ENCODE data around the gene TEDC2. TPM values are rescaled to one million over a fixed set of nuclear protein-coding genes. Genes with fewer than 3 reads are reported as not detected.

The TEDC2 gene
- total and polyA plus RNA-seq, 2 of the 8 experiments (the other 6 are each of a cell fraction or from before 2014, with no cell fraction given): 54.6 to 55.6 TPM

- TF ChIP-seq TBP (IDR thresholded peaks at IDR 0.05; ENCODE audit: low read depth, low read length) (no peak), NRF1 (IDR thresholded peaks at IDR 0.05; ENCODE audit: low read depth, low read length) (no peak), EGR1 (IDR thresholded peaks at IDR 0.05; ENCODE audit: borderline replicate concordance, low read depth, low read length) (no peak), FOSL1 (IDR thresholded peaks at IDR 0.05; ENCODE audit: insufficient read depth, low read depth, low read length) (no peak), TEAD4 (IDR thresholded peaks at IDR 0.05; ENCODE audit: low read depth, low read length) (no peak), ATF3 (IDR thresholded peaks at IDR 0.05; ENCODE audit: insufficient read depth, low read depth, low read length) (no peak), ATF2 (IDR thresholded peaks at IDR 0.05; ENCODE audit: low read length) (no peak), SP4 (IDR thresholded peaks at IDR 0.05; ENCODE audit: low read length) (no peak), CREB1 (IDR thresholded peaks at IDR 0.05) (no peak)
Observed at GRCh38 chr16:2495041-2495440, 35.1 kb downstream of the TEDC2 start (continued).
